Caco-2 (cell line): Measurements from ENCODE around the gene STAB1. TPM values are rescaled to one million over a fixed set of nuclear protein-coding genes. Genes with fewer than 3 reads are reported as not detected.

Experiments used
- BruUV-seq: library from RNA; stranded (reverse); fragments of 400-500 nt; replicated peaks from 2 replicates; lab custom pipeline; 2021; lab: Mats Ljungman, UMichigan
- CTCF ChIA-PET: fragments of 300-600 bp; sonication (Branson Sonifier 250); formaldehyde crosslinking; loops from one replicate; lab custom pipeline; 2022; ENCODE audit warnings: antibody characterized with exemption; lab: Charles Lee
- POLR2A ChIA-PET: fragments of 300-600 bp; sonication (Branson Sonifier 250); formaldehyde crosslinking; loops from one replicate; lab custom pipeline; 2022; ENCODE audit warnings: antibody characterized with exemption; lab: Charles Lee
- DNase-seq, 2 experiments: peaks; one replicate each; pipeline versions ENCODE4 v3.0.0 to v3.0.0-alpha.2; 2020 to 2022
- H3K27me3 ChIP-seq: replicated peaks from 2 replicates; pipeline ENCODE4 v1.6.0; 2011; ENCODE audit warnings: low read length; ENCODE audit not compliant: control insufficient read depth, insufficient read depth
- H3K36me3 ChIP-seq: 2 replicates; pipeline ENCODE4 v1.5.1; 2011; ENCODE audit warnings: low read length; ENCODE audit not compliant: control insufficient read depth, insufficient read depth
- H3K4me1 ChIP-seq: fragments of 250-450 bp; sonication (Bioruptor Pico); 2 replicates; pipeline ENCODE4 v1.5.1; 2020; ENCODE audit warnings: mild to moderate bottlenecking
- H3K4me3 ChIP-seq: 2 replicates; pipeline ENCODE4 v1.5.1; 2011; ENCODE audit warnings: low read depth, mild to moderate bottlenecking, control low read depth, low read length
- H3K9me3 ChIP-seq: fragments of 250-450 bp; sonication (Bioruptor Pico); 2 replicates; pipeline ENCODE4 v1.5.1; 2020; ENCODE audit warnings: mild to moderate bottlenecking, moderate library complexity
- H3K27ac Mint-ChIP-seq: one replicate; pipeline ENCODE4 v1.8.0; 2022; ENCODE audit warnings: mixed read lengths; ENCODE audit not compliant: unreplicated experiment
- H3K27me3 Mint-ChIP-seq: one replicate; pipeline ENCODE4 v1.8.0; 2022; ENCODE audit warnings: mixed read lengths; ENCODE audit not compliant: insufficient read depth, unreplicated experiment
- H3K36me3 Mint-ChIP-seq: one replicate; pipeline ENCODE4 v1.8.0; 2022; ENCODE audit warnings: mild to moderate bottlenecking, mixed read lengths; ENCODE audit not compliant: insufficient read depth, unreplicated experiment
- H3K4me1 Mint-ChIP-seq: one replicate; pipeline ENCODE4 v1.8.0; 2022; ENCODE audit warnings: low read depth, mixed read lengths; ENCODE audit not compliant: unreplicated experiment
- H3K4me3 Mint-ChIP-seq: one replicate; pipeline ENCODE4 v1.8.0; 2022; ENCODE audit warnings: mild to moderate bottlenecking, moderate library complexity, mixed read lengths; ENCODE audit not compliant: unreplicated experiment
- H3K9me3 Mint-ChIP-seq: one replicate; pipeline ENCODE4 v1.8.0; 2022; ENCODE audit warnings: mixed read lengths; ENCODE audit not compliant: unreplicated experiment
- CTCF ChIP-seq, 2 experiments: fragments of 200-600 bp in 1 of 2; IDR thresholded peaks; 1 replicate in 1 of 2; 2 replicates in 1 of 2; pipeline versions ENCODE4 v1.5.1 to v1.8.0; 2011 to 2022; ENCODE audit warnings: antibody characterized with exemption in 1 of 2, control low read depth in 1 of 2, inconsistent platforms in 1 of 2, low read depth in 1 of 2, low read length in 1 of 2, mild to moderate bottlenecking in 1 of 2, moderate library complexity in 1 of 2; ENCODE audit not compliant: insufficient read depth in 1 of 2, severe bottlenecking in 1 of 2, unreplicated experiment in 1 of 2
- intact Hi-C: fragments of 100-400 bp; cut with micrococcal nuclease; formaldehyde crosslinking; loops from one replicate; pipeline ENCODE4 v1.10.0; 2022; ENCODE audit not compliant: unreplicated experiment
- total RNA-seq: library from RNA; stranded (reverse); gene quantifications from 2 replicates; pipeline ENCODE4 v1.2.3, GENCODE V29; 2022

STAB1 gene
- total RNA-seq, 1 experiment from 2014 or later: 0.39 TPM

GRCh38 chr3:52452570-52453221 is 42.4 kb upstream of the STAB1 start:
- no peaks in the 10 kb centered on the region for H3K9me3 Mint-ChIP-seq
- no peaks in the 10 kb centered on the region for H3K27me3 Mint-ChIP-seq
- no peak for TF ChIP-seq CTCF (IDR thresholded peaks at IDR 0.05; ENCODE audit: insufficient read depth in 1 of 2, low read depth in 1 of 2, low read length in 1 of 2, severe bottlenecking in 1 of 2, unreplicated experiment in 1 of 2)
- peaks cover 8% of the 10 kb centered on the region for H3K36me3 Mint-ChIP-seq
- Histone ChIP-seq H3K9me3 (no peaks in the 10 kb centered on the region), H3K4me1 (peaks cover 74% of the 10 kb centered on the region), H3K36me3 (no peaks in the 10 kb centered on the region), H3K4me3 (no peak overlapping the region), H3K27me3 (no peaks in the 10 kb centered on the region)
- CTCF ChIA-PET: interaction anchor here (1.7 kb wide), 1 partner anchor 28 kb away, joined by 10 read pairs; no protein-coding TSS in a partner anchor
- POLR2A ChIA-PET: interaction anchor here (0.7 kb wide), 1 partner anchor 80 kb away, joined by 3 read pairs; no protein-coding TSS in a partner anchor
- intact Hi-C loops: loop anchor here (10.0 kb wide), 1 partner anchor 82 kb away; the partner anchor contains the start of genes NT5DC2 and UQCC5
- peaks cover 48% of the 10 kb centered on the region for H3K4me1 Mint-ChIP-seq
- no TSS peak for BruUV-seq
- no peak for DNase-seq
- H3K27ac Mint-ChIP-seq: no peak overlapping the region
- peak overlapping the region; percentile 88 for H3K4me3 Mint-ChIP-seq

- Histone ChIP-seq H3K36me3 (no peaks in the 10 kb centered on the region; the same call in 1 of the 2 replicates), H3K27me3 (no peaks in the 10 kb centered on the region), H3K4me1 (peaks cover 74% of the 10 kb centered on the region), H3K4me3 (peak within 1 kb of the TSS; percentile 60), H3K9me3 (no peaks in the 10 kb centered on the region)
- ChIA-PET CTCF (interaction anchor here (1.7 kb wide), 1 partner anchor 29 kb away, joined by 10 read pairs; no protein-coding TSS in a partner anchor), POLR2A (interaction anchor here (0.6 kb wide), 1 partner anchor 81 kb away, joined by 11 read pairs; no protein-coding TSS in a partner anchor)
- DNase-seq: peak; percentile 66 to 73
- Mint-ChIP-seq H3K36me3 (peaks cover 15% of the 10 kb centered on the region), H3K27me3 (no peaks in the 10 kb centered on the region), H3K4me1 (peaks cover 46% of the 10 kb centered on the region), H3K27ac (peak within 1 kb of the TSS; percentile 84), H3K4me3 (peak within 1 kb of the TSS; percentile 88), H3K9me3 (no peaks in the 10 kb centered on the region)
- intact Hi-C loops: loop anchor here (10.0 kb wide), 1 partner anchor 81 kb away; the partner anchor contains the start of genes NT5DC2 and UQCC5
- no peak for TF ChIP-seq CTCF (IDR thresholded peaks at IDR 0.05; ENCODE audit: insufficient read depth in 1 of 2, low read depth in 1 of 2, low read length in 1 of 2, severe bottlenecking in 1 of 2, unreplicated experiment in 1 of 2)
- TSS peak; percentile 55 for BruUV-seq
Measured at GRCh38 chr3:52453496-52454249, 41.5 kb upstream of the STAB1 start, which contains the start of gene TNNC1. Gene TNNC1, minus strand, starts transcription at chr3:52454041. Its CDS starts 26 bp downstream, at chr3:52454015.
